Stimulated activated CD8-positive, alpha-beta memory T cell treated with anti-CD3 and anti-CD28 coated beads, Interleukin-4, amount 100 ng/mL, for 24 hours (primary cell): ENCODE results near the gene CTPS2.
"Not testable (repeated sequence)": the region's sequence is repeated elsewhere in the genome, so short reads cannot be mapped to it uniquely, and the experiment has no call there.

Experiments
- DNase-seq: peaks from one replicate; pipeline ENCODE4 v3.0.0-alpha.2; 2020; ENCODE audit warnings: low read depth

Gene CTPS2

GRCh38 chrX:16603822-16604221 lies 108.6 kb downstream of the CTPS2 start:
- DNase-seq, result no peak

GRCh38 chrX:16603235-16603634 lies 109.2 kb downstream of the CTPS2 start:
- not testable (repeated sequence) for DNase-seq

DNA sequence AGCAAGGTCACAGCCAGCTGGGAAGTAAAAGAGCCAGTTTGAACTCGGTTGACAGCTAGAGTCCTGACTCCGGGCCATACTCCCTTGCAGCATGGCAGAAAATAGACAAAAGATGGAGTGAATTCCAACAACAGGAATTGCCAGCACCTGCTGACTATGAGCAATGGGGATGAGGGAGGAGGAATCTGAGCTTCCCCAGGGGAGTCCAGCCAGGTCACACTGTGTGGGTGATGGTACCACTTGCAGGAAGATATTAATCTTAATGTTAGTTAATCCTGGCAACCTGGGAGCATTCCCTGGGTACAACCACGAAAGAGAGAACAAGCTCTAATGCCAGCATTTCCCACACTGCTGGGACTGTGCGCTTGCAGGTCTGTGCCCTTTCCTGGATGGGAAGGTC lies 110.6 kb downstream of the CTPS2 start:
- DNase-seq, result no peak

DNA sequence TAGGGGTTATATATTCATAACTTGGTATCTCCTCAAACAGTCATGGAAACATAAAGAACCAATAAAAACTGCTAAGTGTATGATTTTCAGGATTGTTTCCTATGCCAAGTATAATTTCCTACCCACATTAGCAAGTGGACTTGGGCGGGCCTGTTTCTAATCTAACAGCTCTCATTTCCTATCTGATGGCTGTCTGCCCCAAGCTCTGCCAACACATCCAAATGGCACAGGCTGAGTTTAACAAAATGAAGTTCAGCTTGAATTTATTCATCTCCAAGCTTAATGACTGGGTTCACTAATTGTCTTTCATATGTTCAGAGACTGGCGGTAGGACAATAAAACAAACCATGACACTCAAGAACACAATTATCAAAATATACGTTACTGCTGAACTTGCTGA lies 118.0 kb downstream of the CTPS2 start:
- no peak for DNase-seq

GRCh38 chrX:16593801-16594200 lies 118.7 kb downstream of the CTPS2 start:
- no peak for DNase-seq

GRCh38 chrX:16592194-16592770 lies 120.2 kb downstream of the CTPS2 start:
- DNase-seq, result no peak

- no peak for DNase-seq
Measured at GRCh38 chrX:16589826-16590225, 122.6 kb downstream of the CTPS2 start.

DNA sequence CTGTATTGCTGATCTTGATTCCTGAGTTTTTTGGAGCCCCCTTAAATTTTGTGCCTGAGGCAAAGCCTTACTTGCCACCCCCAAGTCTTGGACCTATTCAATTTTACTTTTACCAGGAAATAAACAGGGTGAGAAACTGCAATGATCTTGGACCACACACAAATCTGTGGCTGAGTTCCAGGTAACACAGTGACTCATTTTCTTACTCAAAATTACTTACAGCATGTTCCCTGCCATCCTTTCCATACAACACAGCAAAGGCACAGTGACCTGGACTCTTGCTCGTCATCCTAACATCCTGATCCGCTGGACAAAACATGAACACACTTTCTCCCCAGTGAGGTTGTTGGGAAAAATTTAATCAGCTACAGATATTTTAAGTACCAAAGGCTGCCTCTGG lies 123.3 kb downstream of the CTPS2 start:
- no peak for DNase-seq

GRCh38 chrX:16588266-16588665 lies 124.2 kb downstream of the CTPS2 start:
- DNase-seq, result no peak

DNA sequence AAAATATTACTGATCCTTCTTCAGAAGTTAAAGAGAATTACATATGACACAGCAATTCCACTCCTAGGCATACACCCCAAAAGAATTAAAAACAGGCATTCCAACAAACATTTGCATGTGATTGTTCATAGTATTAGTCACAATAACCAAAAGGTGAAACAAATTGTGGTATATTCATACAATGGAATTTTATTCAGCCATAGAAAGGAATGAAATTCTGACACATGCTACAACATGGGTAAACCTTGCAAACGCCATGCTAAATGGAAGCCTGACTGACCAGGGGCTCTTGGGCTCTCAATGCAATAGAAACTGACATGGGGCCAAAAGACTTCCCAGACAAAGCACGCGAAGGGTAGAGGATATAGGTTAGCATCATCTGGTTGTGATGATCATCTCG lies 124.6 kb downstream of the CTPS2 start:
- DNase-seq, result no peak

GRCh38 chrX:16586377-16587112 lies 125.9 kb downstream of the CTPS2 start:
- DNase-seq, result no peak

DNA sequence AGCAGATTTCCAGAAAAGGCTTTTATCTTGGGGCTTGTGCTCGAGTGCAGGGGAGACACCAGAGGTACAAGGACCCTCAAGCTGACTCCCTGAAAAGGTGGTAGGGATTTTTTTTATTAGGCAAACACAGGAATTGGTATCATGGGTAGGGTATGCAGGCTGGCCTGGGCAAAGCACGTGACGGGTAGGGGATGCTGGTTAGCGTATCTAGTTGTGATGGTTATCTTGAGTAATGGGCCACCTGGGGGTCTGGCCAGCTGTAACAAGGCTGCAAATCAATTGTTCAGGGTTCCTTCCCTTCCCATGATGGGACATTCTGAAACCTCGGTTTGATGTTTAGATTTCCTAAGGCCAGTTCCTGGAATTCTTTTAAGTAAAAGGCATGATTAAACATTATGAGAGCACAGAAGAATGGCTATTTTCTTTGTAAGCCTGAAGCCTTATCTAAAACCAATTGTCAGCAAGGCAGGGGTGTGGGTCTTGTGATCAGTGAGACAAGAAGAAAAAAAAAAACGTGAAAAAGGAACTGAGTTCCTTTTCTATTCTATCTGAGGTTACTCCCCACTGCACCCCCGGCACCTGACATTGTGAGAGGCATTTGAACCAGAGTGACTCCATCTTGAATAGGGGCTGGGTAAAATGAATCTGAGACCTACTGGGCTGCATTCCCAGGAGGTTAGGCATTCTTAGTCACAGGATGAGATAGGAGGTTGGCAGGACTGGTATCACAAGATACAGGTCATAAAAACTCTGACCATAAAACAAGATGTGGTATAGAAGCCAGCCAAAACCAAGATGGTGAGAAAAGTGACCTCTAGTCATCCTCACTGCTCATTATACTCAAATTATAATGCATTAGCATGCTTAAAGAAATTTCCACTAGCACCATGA lies 126.7 kb downstream of the CTPS2 start:
- no peak for DNase-seq

- not testable (repeated sequence) for DNase-seq
Measured at GRCh38 chrX:16580004-16580797, 132.3 kb downstream of the CTPS2 start.

GRCh38 chrX:16579517-16579916 lies 133.0 kb downstream of the CTPS2 start:
- no peak for DNase-seq

- DNase-seq, result no peak
Measured at GRCh38 chrX:16578218-16578617, 134.3 kb downstream of the CTPS2 start.

DNA sequence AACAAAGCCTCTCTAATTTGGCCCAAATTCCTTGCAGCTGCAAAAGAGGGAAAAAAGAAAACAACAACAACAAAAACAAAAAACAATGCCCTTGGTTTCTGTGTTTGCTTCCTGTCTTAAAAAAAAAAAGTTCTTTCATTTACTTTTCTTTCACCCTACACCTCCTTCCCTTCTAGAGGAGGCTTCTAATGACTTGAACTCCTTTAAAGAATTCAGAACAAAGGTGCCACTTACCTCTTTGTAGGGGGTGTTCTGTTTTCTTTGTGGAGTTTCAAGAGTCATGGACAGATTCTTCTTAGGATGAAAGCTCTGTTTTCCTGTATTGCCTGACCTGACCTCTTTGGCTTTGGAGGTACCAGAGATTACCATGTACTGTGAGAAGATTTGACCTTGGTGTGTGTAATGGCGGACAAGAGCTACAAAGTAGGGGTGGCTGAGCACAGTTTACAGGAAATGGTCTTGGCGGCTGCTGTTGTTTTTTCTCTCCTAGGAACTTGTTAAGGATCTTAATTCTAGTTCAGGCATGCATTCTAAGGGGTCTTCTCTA lies 134.9 kb downstream of the CTPS2 start:
- DNase-seq, result no peak

- DNase-seq, result not testable (repeated sequence)
Measured at GRCh38 chrX:16575388-16575787, 137.1 kb downstream of the CTPS2 start.

- DNase-seq, result no peak
Measured at GRCh38 chrX:16573781-16574180, 138.7 kb downstream of the CTPS2 start.

- DNase-seq, result no peak
Measured at GRCh38 chrX:16567681-16568080, 144.8 kb downstream of the CTPS2 start.

DNA sequence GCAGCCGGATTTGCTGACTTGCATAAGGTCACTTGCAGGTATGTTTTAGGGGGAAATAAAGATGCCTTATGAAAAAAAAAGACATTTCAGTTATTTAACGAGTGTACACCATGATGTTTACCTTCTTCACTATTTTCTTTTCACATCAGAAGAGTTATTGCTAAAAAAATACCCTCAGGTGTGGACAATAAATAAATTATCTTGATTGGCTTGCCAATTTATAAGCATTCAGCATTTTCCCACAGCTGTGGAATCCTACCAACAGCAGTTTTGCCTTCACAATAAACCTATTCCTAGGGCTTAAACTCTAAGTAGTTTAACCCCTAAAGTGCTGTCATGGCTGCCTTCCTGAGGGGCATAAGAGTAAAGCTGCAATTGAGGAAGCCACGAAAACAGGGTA lies 145.9 kb downstream of the CTPS2 start:
- no peak for DNase-seq

DNA sequence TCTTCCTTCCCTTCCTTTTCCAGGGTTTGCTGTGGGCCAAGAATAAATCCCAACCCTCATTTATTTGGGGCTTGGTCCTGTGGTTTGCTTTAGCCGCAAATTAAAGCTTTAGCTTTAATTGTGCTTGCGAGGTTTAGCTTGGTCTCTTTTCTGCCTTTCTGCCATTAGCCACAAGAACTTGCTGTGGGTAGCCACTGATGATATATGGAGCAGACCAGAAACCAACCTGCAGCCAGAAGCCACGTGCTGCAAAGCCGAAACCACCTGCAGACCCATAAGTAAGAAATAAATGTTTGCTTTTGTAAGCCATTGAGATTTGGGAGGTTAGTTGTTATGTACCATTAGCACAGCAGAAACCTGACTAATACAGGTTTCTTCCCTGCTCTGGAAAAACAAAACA lies 152.3 kb downstream of the CTPS2 start:
- no peak for DNase-seq

DNA sequence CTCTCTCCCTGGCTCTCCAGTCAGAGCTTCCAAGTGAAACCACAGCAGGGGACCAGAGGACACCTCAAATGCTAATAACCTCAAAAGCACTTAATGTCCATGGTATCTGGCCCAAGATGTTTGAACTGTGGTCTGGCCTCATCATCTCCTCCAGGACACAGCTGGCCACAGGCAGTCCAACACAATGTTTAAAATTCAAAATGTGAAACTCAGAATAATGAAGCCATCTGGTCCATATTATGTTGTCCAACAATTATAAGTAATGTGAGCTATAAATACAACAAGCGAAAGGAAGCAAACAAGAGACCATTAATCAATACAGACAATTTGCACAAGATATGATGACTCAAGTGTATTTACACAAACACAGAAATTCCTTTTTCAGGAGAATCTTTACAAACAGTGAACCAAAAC lies 153.3 kb downstream of the CTPS2 start:
- no peak for DNase-seq
